ENCODE results near the gene RPTOR.

Gene RPTOR

GRCh38 chr17:80901319-80901718 lies 356.7 kb downstream of the RPTOR start:
- no peak overlapping the region for H3K4me3 ChIP-seq (ENCODE audit: low read depth, low read length)
- no peak for TF ChIP-seq CTCF (IDR thresholded peaks at IDR 0.05; ENCODE audit: insufficient read depth, low read length, missing control alignments)
- DNase-seq (ENCODE audit: low read depth, low spot score), result no peak
- POLR2A ChIA-PET, result no interaction called here
- CTCF ChIA-PET, result interaction anchor here (0.6 kb wide), 1 partner anchor 432 kb away, joined by 3 read pairs; no protein-coding TSS in a partner anchor

- POLR2A ChIA-PET, result no interaction called here
- CTCF ChIA-PET, result no interaction called here
Observed at GRCh38 chr17:80902197-80902962, 357.7 kb downstream of the RPTOR start.

GRCh38 chr17:80902963-80903611 lies 358.4 kb downstream of the RPTOR start:
- ChIA-PET POLR2A (no interaction called here), CTCF (no interaction called here)
- no peak overlapping the region for H3K4me3 ChIP-seq (ENCODE audit: low read depth, low read length)
- no peak for TF ChIP-seq CTCF (IDR thresholded peaks at IDR 0.05; ENCODE audit: insufficient read depth, low read length, missing control alignments)
- DNase-seq (ENCODE audit: low read depth, low spot score), result no peak

More at GRCh38 chr17:80902197-80902962, 357.7 kb downstream of the RPTOR start:
- H3K4me3 ChIP-seq (ENCODE audit: low read depth, low read length), result no peak overlapping the region
- no peak for DNase-seq (ENCODE audit: low read depth, low spot score)
- no peak for TF ChIP-seq CTCF (IDR thresholded peaks at IDR 0.05; ENCODE audit: insufficient read depth, low read length, missing control alignments)

GRCh38 chr17:80904036-80904753 lies 359.6 kb downstream of the RPTOR start:
- DNase-seq (ENCODE audit: low read depth, low spot score), result no peak
- TF ChIP-seq CTCF (IDR thresholded peaks at IDR 0.05; ENCODE audit: insufficient read depth, low read length, missing control alignments), result no peak
- CTCF ChIA-PET, result interaction anchor here (1.3 kb wide), 1 partner anchor 477 kb away, joined by 3 read pairs; no protein-coding TSS in a partner anchor
- H3K4me3 ChIP-seq (ENCODE audit: low read depth, low read length), result no peak overlapping the region
- POLR2A ChIA-PET, result no interaction called here

- DNase-seq (ENCODE audit: low read depth, low spot score), result no peak
- ChIA-PET POLR2A (no interaction called here), CTCF (no interaction called here)
- TF ChIP-seq CTCF (IDR thresholded peaks at IDR 0.05; ENCODE audit: insufficient read depth, low read length, missing control alignments), result no peak
- no peak overlapping the region for H3K4me3 ChIP-seq (ENCODE audit: low read depth, low read length)
Observed at GRCh38 chr17:80905586-80906230, 361.1 kb downstream of the RPTOR start.
